Measurements from ENCODE around the gene PLEKHM3. TPM values are rescaled to one million over a fixed set of nuclear protein-coding genes. Genes with fewer than 3 reads are reported as not detected.
A peak's percentile ranks its signal among the peaks of the same experiment; 100 is the strongest.

The PLEKHM3 gene
- total RNA-seq, 1 experiment from 2014 or later, result 9.3 TPM

DNA sequence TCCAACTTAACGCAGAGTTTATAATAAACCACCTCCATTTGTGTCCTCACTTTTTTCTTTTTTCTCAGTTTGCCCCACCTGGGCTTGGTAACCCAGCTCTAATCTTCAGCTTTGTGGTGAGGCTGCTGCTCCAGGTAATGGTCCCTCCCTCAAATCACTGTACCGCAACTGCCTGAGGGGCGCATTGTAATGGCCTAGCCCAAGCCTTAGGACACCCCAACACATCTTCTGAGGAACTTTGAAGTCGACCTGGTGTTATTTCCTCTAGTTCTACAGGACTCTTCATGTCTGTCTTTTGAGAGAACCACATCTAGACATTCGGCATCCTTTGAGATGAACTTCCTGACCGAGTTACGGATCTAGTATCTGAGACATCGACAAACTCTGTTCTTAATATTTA, 99.7 kb downstream of the PLEKHM3 start:
- ChIA-PET POLR2A (interaction anchor here (0.6 kb wide), 1 partner anchor 39 kb away, joined by 4 read pairs; no protein-coding TSS in a partner anchor), CTCF (no interaction called here)
- peaks cover 30% of the 10 kb centered on the region for H3K4me1 Mint-ChIP-seq (ENCODE audit: low read depth, unreplicated experiment)
- H3K27me3 Mint-ChIP-seq (ENCODE audit: insufficient read depth, unreplicated experiment), result no peaks in the 10 kb centered on the region
- no peak overlapping the region for H3K4me3 Mint-ChIP-seq (ENCODE audit: unreplicated experiment)
- Histone ChIP-seq H3K4me1 (peaks cover 39% of the 10 kb centered on the region), H3K4me3 (ENCODE audit: low read depth, low read length) (no peak overlapping the region), H3K9me3 (no peaks in the 10 kb centered on the region), H3K36me3 (ENCODE audit: control insufficient read depth, insufficient read depth, low read length) (no peaks in the 10 kb centered on the region), H3K27me3 (replicated peaks; ENCODE audit: control insufficient read depth, insufficient read depth, low read length) (no peaks in the 10 kb centered on the region)
- H3K36me3 Mint-ChIP-seq (ENCODE audit: insufficient read depth, unreplicated experiment), result no peaks in the 10 kb centered on the region
- H3K9me3 Mint-ChIP-seq (ENCODE audit: unreplicated experiment), result no peaks in the 10 kb centered on the region
- BruUV-seq (replicated peaks), result no TSS peak
- H3K27ac Mint-ChIP-seq (ENCODE audit: unreplicated experiment), result peak overlapping the region; percentile 18
- TF ChIP-seq, protein P1, sequence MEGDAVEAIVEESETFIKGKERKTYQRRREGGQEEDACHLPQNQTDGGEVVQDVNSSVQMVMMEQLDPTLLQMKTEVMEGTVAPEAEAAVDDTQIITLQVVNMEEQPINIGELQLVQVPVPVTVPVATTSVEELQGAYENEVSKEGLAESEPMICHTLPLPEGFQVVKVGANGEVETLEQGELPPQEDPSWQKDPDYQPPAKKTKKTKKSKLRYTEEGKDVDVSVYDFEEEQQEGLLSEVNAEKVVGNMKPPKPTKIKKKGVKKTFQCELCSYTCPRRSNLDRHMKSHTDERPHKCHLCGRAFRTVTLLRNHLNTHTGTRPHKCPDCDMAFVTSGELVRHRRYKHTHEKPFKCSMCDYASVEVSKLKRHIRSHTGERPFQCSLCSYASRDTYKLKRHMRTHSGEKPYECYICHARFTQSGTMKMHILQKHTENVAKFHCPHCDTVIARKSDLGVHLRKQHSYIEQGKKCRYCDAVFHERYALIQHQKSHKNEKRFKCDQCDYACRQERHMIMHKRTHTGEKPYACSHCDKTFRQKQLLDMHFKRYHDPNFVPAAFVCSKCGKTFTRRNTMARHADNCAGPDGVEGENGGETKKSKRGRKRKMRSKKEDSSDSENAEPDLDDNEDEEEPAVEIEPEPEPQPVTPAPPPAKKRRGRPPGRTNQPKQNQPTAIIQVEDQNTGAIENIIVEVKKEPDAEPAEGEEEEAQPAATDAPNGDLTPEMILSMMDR (IDR thresholded peaks at IDR 0.05; ENCODE audit: insufficient read depth in 1 of 2, low read depth in 1 of 2, low read length in 1 of 2, severe bottlenecking in 1 of 2, unreplicated experiment in 1 of 2), result no peak
- no peak for DNase-seq
- intact Hi-C loops (cut with micrococcal nuclease; ENCODE audit: unreplicated experiment), result no loop called here

DNA sequence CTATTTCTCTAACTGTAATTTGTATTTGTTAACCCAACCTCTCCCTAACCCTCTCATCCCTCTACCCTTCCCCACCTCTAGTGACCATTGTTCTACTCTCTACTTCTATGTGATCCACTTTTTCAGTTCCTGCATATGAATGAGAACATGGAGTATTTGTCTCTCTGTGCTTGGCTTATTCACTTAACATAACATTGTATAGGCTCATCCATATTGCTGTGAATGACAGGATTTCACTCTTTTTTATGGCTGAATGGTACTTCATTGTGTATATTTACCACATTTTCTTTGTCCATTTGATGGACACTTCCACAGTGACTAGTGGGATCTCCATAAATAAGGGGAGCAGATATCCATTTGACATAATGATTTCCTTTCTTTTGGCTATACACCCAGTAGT, 103.7 kb downstream of the PLEKHM3 start:
- Mint-ChIP-seq H3K4me3 (ENCODE audit: unreplicated experiment) (no peak overlapping the region), H3K9me3 (ENCODE audit: unreplicated experiment) (no peaks in the 10 kb centered on the region), H3K27me3 (ENCODE audit: insufficient read depth, unreplicated experiment) (no peaks in the 10 kb centered on the region), H3K36me3 (ENCODE audit: insufficient read depth, unreplicated experiment) (no peaks in the 10 kb centered on the region), H3K4me1 (ENCODE audit: low read depth, unreplicated experiment) (peaks cover 37% of the 10 kb centered on the region), H3K27ac (ENCODE audit: unreplicated experiment) (no peak overlapping the region)
- ChIA-PET CTCF (no interaction called here), POLR2A (no interaction called here)
- intact Hi-C loops (cut with micrococcal nuclease; ENCODE audit: unreplicated experiment), result no loop called here
- Histone ChIP-seq H3K27me3 (replicated peaks; ENCODE audit: control insufficient read depth, insufficient read depth, low read length) (no peaks in the 10 kb centered on the region), H3K4me1 (peaks cover 27% of the 10 kb centered on the region), H3K9me3 (no peaks in the 10 kb centered on the region), H3K36me3 (ENCODE audit: control insufficient read depth, insufficient read depth, low read length) (no peaks in the 10 kb centered on the region), H3K4me3 (ENCODE audit: low read depth, low read length) (no peak overlapping the region)
- BruUV-seq (replicated peaks), result no TSS peak
- DNase-seq, result no peak
- TF ChIP-seq, protein P1 (IDR thresholded peaks at IDR 0.05; ENCODE audit: insufficient read depth in 1 of 2, low read depth in 1 of 2, low read length in 1 of 2, severe bottlenecking in 1 of 2, unreplicated experiment in 1 of 2), result no peak

DNA sequence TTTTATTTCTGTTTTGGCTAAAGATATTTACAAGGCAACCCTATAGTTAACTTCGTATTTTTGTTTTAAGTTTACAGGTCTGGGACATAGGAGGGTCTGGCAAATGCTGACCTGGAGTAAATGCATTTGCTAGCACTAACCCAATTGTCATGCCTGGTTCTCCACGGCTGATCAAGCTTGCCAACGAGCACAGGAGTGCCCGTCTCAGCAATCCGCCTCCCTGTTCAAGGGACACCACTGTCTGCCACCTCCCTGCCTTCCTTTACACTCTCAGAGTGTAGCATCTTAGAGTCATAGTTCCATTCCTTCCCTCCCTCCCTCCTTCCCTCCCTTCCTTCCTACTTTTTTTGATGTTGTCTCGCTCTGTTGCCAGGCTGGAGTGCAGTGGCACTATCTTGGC, 104.6 kb downstream of the PLEKHM3 start:
- H3K27me3 ChIP-seq (replicated peaks; ENCODE audit: control insufficient read depth, insufficient read depth, low read length), result no peaks in the 10 kb centered on the region
- no peaks in the 10 kb centered on the region for H3K9me3 ChIP-seq
- H3K4me3 Mint-ChIP-seq (ENCODE audit: unreplicated experiment), result no peak overlapping the region
- ChIA-PET CTCF (no interaction called here), POLR2A (interaction anchor here (0.7 kb wide), 1 partner anchor 55 kb away, joined by 3 read pairs; no protein-coding TSS in a partner anchor)
- TF ChIP-seq, protein P1 (IDR thresholded peaks at IDR 0.05; ENCODE audit: insufficient read depth in 1 of 2, low read depth in 1 of 2, low read length in 1 of 2, severe bottlenecking in 1 of 2, unreplicated experiment in 1 of 2), result no peak
- no peak overlapping the region for H3K4me3 ChIP-seq (ENCODE audit: low read depth, low read length)
- BruUV-seq (replicated peaks), result no TSS peak
- no peaks in the 10 kb centered on the region for H3K27me3 Mint-ChIP-seq (ENCODE audit: insufficient read depth, unreplicated experiment)
- intact Hi-C loops (cut with micrococcal nuclease; ENCODE audit: unreplicated experiment), result no loop called here
- no peaks in the 10 kb centered on the region for H3K9me3 Mint-ChIP-seq (ENCODE audit: unreplicated experiment)
- no peak for DNase-seq
- no peaks in the 10 kb centered on the region for H3K36me3 ChIP-seq (ENCODE audit: control insufficient read depth, insufficient read depth, low read length)
- peaks cover 30% of the 10 kb centered on the region for H3K4me1 Mint-ChIP-seq (ENCODE audit: low read depth, unreplicated experiment)
- peaks cover 18% of the 10 kb centered on the region for H3K4me1 ChIP-seq
- no peaks in the 10 kb centered on the region for H3K36me3 Mint-ChIP-seq (ENCODE audit: insufficient read depth, unreplicated experiment)
- no peak overlapping the region for H3K27ac Mint-ChIP-seq (ENCODE audit: unreplicated experiment)
